Neural cell (in vitro differentiated cells): ENCODE measurements around the gene CARHSP1. TPM values are rescaled to one million over a fixed set of nuclear protein-coding genes. Genes with fewer than 3 reads are reported as not detected.

Experiments
- H2AFZ ChIP-seq: fragments of 200-600, 300-800 bp; sonication (generic), shearing (Covaris generic); 2 replicates; pipeline ENCODE4 v1.6.0; 2014; ENCODE audit warnings: low read depth, mild to moderate bottlenecking, antibody characterized with exemption, low read length, moderate library complexity
- H3F3A ChIP-seq: fragments of 200-600 bp; shearing (Covaris generic); 2 replicates; pipeline ENCODE4 v1.6.1; 2016; ENCODE audit warnings: mild to moderate bottlenecking, moderate library complexity, mixed read lengths, antibody characterized with exemption, low read length; ENCODE audit not compliant: insufficient read depth, poor library complexity, severe bottlenecking
- H3K27ac ChIP-seq: fragments of 200-600, 300-800 bp; sonication (generic), shearing (Covaris generic); 2 replicates; pipeline ENCODE4 v1.5.1; 2014; ENCODE audit warnings: mild to moderate bottlenecking, low read length, moderate library complexity
- H3K27me3 ChIP-seq: fragments of 300-800, 200-600 bp; sonication (generic), shearing (Covaris generic); 2 replicates; pipeline ENCODE4 v1.6.0; 2014; ENCODE audit warnings: mild to moderate bottlenecking, low read depth, low read length, moderate library complexity; ENCODE audit not compliant: insufficient read depth
- H3K36me3 ChIP-seq: fragments of 300-800, 200-600 bp; sonication (generic), shearing (Covaris generic); 2 replicates; pipeline ENCODE4 v1.5.1; 2014; ENCODE audit warnings: mild to moderate bottlenecking, antibody characterized with exemption, low read length, moderate library complexity; ENCODE audit not compliant: insufficient read depth
- H3K4me2 ChIP-seq: fragments of 300-800, 200-600 bp; sonication (generic), shearing (Covaris generic); 2 replicates; pipeline ENCODE4 v1.6.0; 2014; ENCODE audit warnings: mild to moderate bottlenecking, low read length
- H3K4me3 ChIP-seq: fragments of 300-800, 200-600 bp; sonication (generic), shearing (Covaris generic); 2 replicates; pipeline ENCODE4 v1.5.1; 2014; ENCODE audit warnings: mild to moderate bottlenecking, low read length, moderate library complexity
- H3K79me2 ChIP-seq: fragments of 200-600 bp; shearing (Covaris generic); replicated peaks from 2 replicates; pipeline ENCODE4 v1.6.0; 2014; ENCODE audit warnings: mild to moderate bottlenecking, low read length, moderate library complexity; ENCODE audit not compliant: insufficient read depth
- H3K9ac ChIP-seq: fragments of 300-800, 200-600 bp; sonication (generic), shearing (Covaris generic); 2 replicates; pipeline ENCODE4 v1.6.1; 2016; ENCODE audit warnings: mild to moderate bottlenecking, low read length, mixed read lengths
- H3K9me2 ChIP-seq: fragments of 200-600 bp; shearing (Covaris generic); 2 replicates; pipeline ENCODE4 v1.6.1; 2016; ENCODE audit warnings: mild to moderate bottlenecking, low read length, mixed read lengths; ENCODE audit not compliant: insufficient read depth
- H3K9me3 ChIP-seq: fragments of 200-600, 300-800 bp; sonication (generic), shearing (Covaris generic); 2 replicates; pipeline ENCODE4 v1.6.1; 2016; ENCODE audit warnings: mild to moderate bottlenecking, mixed run types, low read length, moderate library complexity, mixed read lengths
- H4K20me1 ChIP-seq: fragments of 200-600 bp; shearing (Covaris generic); 2 replicates; pipeline ENCODE4 v1.6.1; 2016; ENCODE audit warnings: mild to moderate bottlenecking, mixed run types; ENCODE audit not compliant: insufficient read depth
- CTCF ChIP-seq: fragments of 450-650 bp; IDR thresholded peaks from 2 replicates; pipeline ENCODE4 v1.5.1; 2014; ENCODE audit warnings: antibody characterized with exemption, mild to moderate bottlenecking, moderate library complexity; ENCODE audit not compliant: poor library complexity, severe bottlenecking
- EP300 ChIP-seq: fragments of 450-650 bp; conservative IDR thresholded peaks from 2 replicates; pipeline ENCODE4 v1.6.1; 2014; ENCODE audit warnings: antibody characterized with exemption, mild to moderate bottlenecking, moderate library complexity; ENCODE audit not compliant: poor library complexity, severe bottlenecking
- EZH2 ChIP-seq: fragments of 200-600, 300-800 bp; shearing (Covaris generic), sonication (generic); IDR thresholded peaks from 2 replicates; pipeline ENCODE4 v1.6.1; 2014; ENCODE audit warnings: antibody characterized with exemption, low read length, borderline replicate concordance, mild to moderate bottlenecking; ENCODE audit not compliant: insufficient read depth, poor library complexity, severe bottlenecking
- MXI1 ChIP-seq: fragments of 450-650 bp; conservative IDR thresholded peaks from 2 replicates; pipeline ENCODE4 v1.6.1; 2014; ENCODE audit warnings: antibody characterized with exemption, mild to moderate bottlenecking; ENCODE audit not compliant: poor library complexity, severe bottlenecking
- POLR2AphosphoS5 ChIP-seq: IDR thresholded peaks from 2 replicates; pipeline ENCODE4 v1.6.1; 2012
- RAD21 ChIP-seq: fragments of 450-650 bp; conservative IDR thresholded peaks from 2 replicates; pipeline ENCODE4 v1.6.1; 2014; ENCODE audit warnings: antibody characterized with exemption, mild to moderate bottlenecking, moderate library complexity
- REST ChIP-seq: IDR thresholded peaks from 2 replicates; pipeline ENCODE4 v1.6.1; 2012; ENCODE audit warnings: borderline replicate concordance
- SMC3 ChIP-seq: fragments of 450-650 bp; conservative IDR thresholded peaks from 2 replicates; pipeline ENCODE4 v1.6.1; 2014; ENCODE audit warnings: antibody characterized with exemption, mild to moderate bottlenecking, moderate library complexity; ENCODE audit not compliant: poor library complexity
- TAF1 ChIP-seq: IDR thresholded peaks from 2 replicates; pipeline ENCODE4 v1.6.1; 2012; ENCODE audit warnings: low read depth
- polyA plus RNA-seq: library from polyadenylated mRNA; depleted of rRNA; stranded (reverse); fragments of >200 nt; gene quantifications from 2 replicates; pipeline ENCODE4 v1.2.3, GENCODE V29; 2014

The CARHSP1 gene
- polyA plus RNA-seq, 1 donor from 2014 or later: 102 TPM

GRCh38 chr16:8848231-8848938 lies 20.4 kb downstream of the CARHSP1 start:
- H2AFZ ChIP-seq: no peak overlapping the region
- no peak overlapping the region for H3K4me3 ChIP-seq
- no peaks in the 10 kb centered on the region for H3K9me3 ChIP-seq
- no peak overlapping the region for H3K27ac ChIP-seq
- no peaks in the 10 kb centered on the region for H3K36me3 ChIP-seq
- no peaks in the 10 kb centered on the region for H3K79me2 ChIP-seq
- H4K20me1 ChIP-seq: no peaks in the 10 kb centered on the region
- H3F3A ChIP-seq: no peaks in the 10 kb centered on the region
- H3K9me2 ChIP-seq: no peaks in the 10 kb centered on the region
- no peaks in the 10 kb centered on the region for H3K27me3 ChIP-seq
- no peak overlapping the region for H3K9ac ChIP-seq
- H3K4me2 ChIP-seq: no peak overlapping the region
- TF ChIP-seq EZH2 (no peak), TAF1 (no peak), EP300 (no peak), SMC3 (no peak), RAD21 (no peak), REST (no peak), MXI1 (no peak), POLR2AphosphoS5 (no peak), CTCF (no peak)

GRCh38 chr16:8847623-8848022 lies 21.2 kb downstream of the CARHSP1 start:
- no peaks in the 10 kb centered on the region for H3K36me3 ChIP-seq
- H3K79me2 ChIP-seq: no peaks in the 10 kb centered on the region
- H3F3A ChIP-seq: no peaks in the 10 kb centered on the region
- no peak overlapping the region for H3K4me2 ChIP-seq
- no peak overlapping the region for H2AFZ ChIP-seq
- H3K27ac ChIP-seq: no peak overlapping the region
- no peaks in the 10 kb centered on the region for H4K20me1 ChIP-seq
- H3K9ac ChIP-seq: no peak overlapping the region
- H3K9me3 ChIP-seq: no peaks in the 10 kb centered on the region
- H3K4me3 ChIP-seq: no peak overlapping the region
- TF ChIP-seq EZH2 (no peak), RAD21 (no peak), REST (no peak), MXI1 (no peak), POLR2AphosphoS5 (no peak), SMC3 (no peak), CTCF (no peak)
- no peaks in the 10 kb centered on the region for H3K9me2 ChIP-seq
- H3K27me3 ChIP-seq: no peaks in the 10 kb centered on the region
